ENCODE data around the gene RGSL1. TPM values are rescaled to one million over a fixed set of nuclear protein-coding genes. Genes with fewer than 3 reads are reported as not detected.
A peak's percentile ranks its signal among the peaks of the same experiment; 100 is the strongest.

The RGSL1 gene
- total and polyA plus RNA-seq, 9 of the 15 experiments (the other 6 are each of a cell fraction or from before 2014, with no cell fraction given) = 0.03 TPM; not detected in 8

GRCh38 chr1:182595641-182596240, 145.8 kb downstream of the RGSL1 start (continued):
- TF ChIP-seq ZBTB40 (IDR thresholded peaks at IDR 0.05) (no peak), ZBTB40 (CRISPR knock-in tag; IDR thresholded peaks at IDR 0.05) (no peak), CTCF (IDR thresholded peaks at IDR 0.05 in 2 of 3, conservative IDR thresholded peaks at IDR 0.05 in 1 of 3; ENCODE audit: insufficient read depth in 2 of 3, low read depth in 1 of 3, low read length in 3 of 3) (peak; percentile 82 to 93 (median 90)), DEAF1 (CRISPR knock-in tag; IDR thresholded peaks at IDR 0.05) (peak; percentile 64), MYC (IDR thresholded peaks at IDR 0.05; ENCODE audit: low read depth, low read length) (0 out of 2 replicates have a peak, but pooled peaks have one; percentile 37), MYC (CRISPR knock-in tag; IDR thresholded peaks at IDR 0.05; ENCODE audit: borderline replicate concordance, low read depth) (no peak), HNRNPL (IDR thresholded peaks at IDR 0.05; ENCODE audit: low read depth, low read length) (0 out of 2 replicates have a peak, but pooled peaks have one; percentile 34), L3MBTL2 (IDR thresholded peaks at IDR 0.05) (0 out of 2 replicates have a peak, but pooled peaks have one; percentile 13)
